ENCODE measurements around the gene PIP5K1C.

PIP5K1C gene

DNA sequence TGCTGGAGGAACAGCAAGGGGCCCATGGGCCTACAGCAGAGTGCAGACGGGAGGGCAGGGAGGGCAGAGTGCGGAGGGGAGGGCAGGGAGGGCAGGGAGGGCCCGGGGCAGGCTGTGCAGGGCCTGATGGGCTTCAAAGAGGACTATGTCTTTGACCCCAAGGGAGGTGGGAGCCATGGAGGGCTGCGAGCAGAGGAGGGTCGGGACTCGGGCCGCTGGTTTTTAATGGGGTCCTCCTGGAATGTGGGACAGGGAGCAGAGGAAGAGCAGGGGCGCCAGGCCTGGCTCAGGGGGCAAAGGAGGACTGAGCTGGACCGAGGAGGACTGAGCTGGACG is 3.6 kb downstream of the PIP5K1C start:
- no peak overlapping the region for H3K27ac ChIP-seq
- TF ChIP-seq, protein P1, sequence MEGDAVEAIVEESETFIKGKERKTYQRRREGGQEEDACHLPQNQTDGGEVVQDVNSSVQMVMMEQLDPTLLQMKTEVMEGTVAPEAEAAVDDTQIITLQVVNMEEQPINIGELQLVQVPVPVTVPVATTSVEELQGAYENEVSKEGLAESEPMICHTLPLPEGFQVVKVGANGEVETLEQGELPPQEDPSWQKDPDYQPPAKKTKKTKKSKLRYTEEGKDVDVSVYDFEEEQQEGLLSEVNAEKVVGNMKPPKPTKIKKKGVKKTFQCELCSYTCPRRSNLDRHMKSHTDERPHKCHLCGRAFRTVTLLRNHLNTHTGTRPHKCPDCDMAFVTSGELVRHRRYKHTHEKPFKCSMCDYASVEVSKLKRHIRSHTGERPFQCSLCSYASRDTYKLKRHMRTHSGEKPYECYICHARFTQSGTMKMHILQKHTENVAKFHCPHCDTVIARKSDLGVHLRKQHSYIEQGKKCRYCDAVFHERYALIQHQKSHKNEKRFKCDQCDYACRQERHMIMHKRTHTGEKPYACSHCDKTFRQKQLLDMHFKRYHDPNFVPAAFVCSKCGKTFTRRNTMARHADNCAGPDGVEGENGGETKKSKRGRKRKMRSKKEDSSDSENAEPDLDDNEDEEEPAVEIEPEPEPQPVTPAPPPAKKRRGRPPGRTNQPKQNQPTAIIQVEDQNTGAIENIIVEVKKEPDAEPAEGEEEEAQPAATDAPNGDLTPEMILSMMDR (conservative IDR thresholded peaks at IDR 0.05), result no peak

DNA sequence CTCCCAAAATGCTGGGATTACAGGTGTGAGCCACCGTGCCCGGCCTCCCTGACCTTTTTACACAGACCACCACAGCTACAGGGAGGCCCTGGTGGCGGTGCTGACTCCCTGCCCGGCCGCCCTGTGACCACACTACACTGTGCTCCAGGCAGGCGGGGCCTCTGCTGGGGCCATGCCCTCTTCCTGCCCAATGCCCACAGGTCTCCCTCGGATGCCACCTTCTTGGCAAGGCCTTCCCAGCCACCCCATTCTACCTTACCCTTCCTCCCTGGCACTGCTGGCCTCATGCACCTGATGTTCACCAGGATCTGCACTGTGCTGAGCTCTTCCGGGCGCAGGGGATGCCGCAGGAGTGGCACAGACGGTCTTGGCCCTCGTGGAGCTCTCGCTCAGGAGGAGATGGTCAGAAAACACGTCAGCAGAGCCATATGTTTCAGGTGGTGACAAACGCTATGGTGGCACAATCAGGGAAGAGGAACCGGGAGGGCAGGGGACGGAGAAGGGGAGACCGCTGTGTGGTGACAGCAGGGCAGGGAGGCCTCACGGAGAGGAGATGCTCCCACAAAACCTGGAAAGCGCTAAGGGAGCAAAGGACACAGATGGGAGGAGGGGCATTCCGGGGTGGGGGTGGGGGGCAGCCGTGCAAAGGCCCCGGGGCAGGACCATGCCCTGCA is 4.1 kb downstream of the PIP5K1C start:
- no peak overlapping the region for H3K27ac ChIP-seq

DNA sequence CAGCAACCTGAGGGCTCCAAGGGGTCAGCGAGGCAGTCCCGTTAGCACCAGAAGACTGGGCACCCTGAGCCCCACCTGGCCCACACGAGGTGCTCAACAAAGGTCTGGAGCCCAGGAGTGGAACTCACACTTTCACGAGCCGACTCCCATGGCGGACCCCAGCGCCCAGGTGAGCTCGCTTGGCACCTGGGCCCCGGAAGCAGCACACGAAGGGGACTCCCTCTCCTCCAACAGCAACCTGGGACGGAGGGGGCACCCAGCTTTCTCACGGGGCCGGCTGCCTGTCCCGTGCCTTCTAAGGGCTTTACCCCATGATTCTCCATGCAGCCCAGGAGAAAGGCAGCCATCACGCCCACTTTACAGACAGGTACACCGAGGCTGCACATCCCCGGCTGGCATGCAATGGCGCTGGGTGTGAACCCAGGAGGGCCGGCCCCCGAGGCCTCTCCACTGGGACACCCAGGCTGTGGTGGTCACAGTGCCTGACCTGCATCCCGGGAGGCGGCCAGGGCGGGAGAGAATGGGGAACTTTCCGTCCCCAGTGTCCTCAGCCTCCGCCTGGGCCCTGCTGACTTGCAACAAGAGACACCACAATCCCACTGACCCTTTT is 5.0 kb downstream of the PIP5K1C start:
- TF ChIP-seq, protein P1 (conservative IDR thresholded peaks at IDR 0.05), result no peak
- H3K27ac ChIP-seq, result no peak overlapping the region

More for the DNA sequence above, 4.1 kb downstream of the PIP5K1C start:
- TF ChIP-seq, protein P1 (conservative IDR thresholded peaks at IDR 0.05), result no peak

DNA sequence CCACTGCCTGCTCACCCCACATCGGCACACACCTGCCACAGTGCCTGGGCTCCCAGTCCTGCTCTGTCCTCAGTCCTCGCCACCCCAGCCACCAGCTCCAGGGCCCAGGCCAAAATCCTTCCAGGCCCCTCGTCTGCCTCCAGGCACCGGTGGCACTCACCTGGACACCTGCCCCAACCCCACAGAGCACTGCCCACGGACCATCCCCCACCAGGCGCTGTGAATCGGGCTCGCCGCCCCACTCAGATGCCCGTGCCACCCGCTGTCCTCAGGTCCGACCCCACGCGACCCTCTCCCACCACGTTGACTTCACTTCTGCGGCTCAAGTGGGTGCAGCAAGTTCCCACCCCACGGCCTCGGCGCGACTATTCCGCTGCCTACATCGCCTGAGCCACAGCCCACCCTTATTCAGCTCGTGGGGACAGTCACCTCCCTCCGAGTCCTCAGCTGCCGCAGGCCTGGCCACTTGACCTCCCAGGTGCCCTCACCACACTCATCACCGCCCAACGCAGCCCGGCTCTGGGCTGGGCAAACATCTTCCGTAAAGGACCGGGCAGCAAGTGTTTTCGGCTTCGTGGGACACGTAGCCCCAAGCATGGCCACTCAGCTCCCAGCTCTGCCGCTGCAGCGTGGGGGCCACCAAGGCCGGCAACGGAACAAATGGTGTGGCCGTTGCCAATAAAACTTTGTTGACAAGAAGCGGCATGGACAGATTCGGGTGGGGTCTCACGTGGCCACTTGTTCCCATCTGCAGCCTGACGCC is 5.7 kb downstream of the PIP5K1C start:
- TF ChIP-seq, protein P1 (conservative IDR thresholded peaks at IDR 0.05), result no peak
- H3K27ac ChIP-seq, result no peak overlapping the region

DNA sequence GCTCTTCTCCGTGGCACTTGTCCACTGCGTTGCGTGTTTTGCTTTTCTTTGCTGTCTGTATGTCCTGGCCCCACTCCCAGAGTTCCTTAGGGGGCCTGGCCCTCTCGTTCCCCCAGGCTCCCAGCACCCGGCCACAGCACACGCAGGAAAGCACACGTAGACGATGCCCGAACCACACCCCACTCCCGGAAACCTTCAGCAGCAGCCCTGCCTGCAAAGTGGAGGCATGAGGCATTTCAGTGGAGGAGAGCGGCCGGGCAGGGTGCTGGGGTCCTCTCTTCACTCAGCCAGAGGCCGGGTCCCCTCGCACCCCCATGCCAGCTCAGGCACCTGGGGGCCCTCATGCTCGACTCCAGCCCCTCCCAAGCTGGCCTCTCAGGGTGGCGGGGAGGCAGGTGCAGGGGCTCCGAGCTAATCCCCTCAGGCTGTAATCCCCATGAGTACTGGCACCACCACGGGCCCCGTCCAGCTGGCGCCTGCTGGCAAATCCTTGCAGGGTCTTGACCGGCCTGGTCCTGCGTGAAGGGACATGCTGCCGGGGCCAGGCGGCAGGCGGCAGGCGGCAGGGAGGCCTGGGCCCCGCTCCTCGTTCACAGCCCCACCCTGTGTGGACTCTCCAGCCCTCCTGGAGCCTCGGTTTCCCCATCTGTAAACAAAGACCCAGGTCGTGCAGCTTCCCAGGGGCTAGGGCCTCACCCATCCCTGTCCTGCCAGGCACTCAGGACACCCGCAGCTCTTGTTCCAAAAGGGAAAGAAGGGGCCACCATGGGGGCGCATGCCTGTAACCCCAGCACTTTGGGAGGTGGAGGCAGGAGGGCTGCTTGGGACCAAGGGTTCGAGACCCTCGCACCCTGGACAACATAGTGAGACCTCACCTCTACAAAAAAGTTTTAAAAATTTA is 7.0 kb downstream of the PIP5K1C start:
- H3K27ac ChIP-seq, result no peak overlapping the region
- TF ChIP-seq, protein P1 (conservative IDR thresholded peaks at IDR 0.05), result no peak

DNA sequence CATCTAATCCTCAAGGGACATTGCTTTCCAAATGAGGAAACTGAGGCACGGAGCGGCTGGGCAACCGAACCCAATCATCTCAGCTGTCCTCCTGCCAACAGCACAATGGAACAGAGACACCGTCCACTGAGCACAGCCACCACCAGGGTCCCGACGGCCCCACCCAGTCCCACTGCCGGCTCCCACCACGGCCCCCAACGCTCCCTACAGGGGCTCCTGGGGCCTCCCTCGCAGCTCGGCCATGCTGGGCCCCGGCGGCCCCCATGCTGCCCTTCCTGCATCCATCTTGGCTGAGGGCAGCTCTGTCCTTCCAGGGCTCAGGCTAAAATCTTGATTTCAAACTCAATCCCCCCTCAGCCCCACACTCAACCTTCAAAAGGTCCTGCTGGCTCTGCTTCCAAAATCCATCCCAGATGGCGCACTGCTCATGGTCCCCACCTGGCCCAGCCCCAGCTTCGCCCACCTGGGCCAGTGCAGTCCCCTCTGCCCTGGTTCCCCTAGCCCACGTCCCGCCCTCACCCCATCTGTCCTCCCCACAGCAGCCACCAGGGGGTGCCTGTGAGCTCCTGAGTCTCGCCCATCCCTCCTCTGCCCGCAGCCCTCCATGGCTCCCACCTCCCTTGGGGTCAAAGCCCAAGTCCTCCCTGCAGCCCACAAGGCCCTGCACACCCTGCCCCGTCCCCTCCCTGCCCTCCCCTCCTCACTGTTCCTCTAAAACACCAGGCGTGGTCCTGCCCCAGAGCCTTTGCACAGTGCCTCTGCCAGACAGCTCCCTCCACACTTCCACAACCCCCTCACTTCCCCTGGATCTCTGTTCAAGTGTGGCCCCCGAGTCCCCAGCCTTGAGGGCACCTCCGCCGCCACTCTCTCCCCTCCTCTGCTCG is 7.9 kb downstream of the PIP5K1C start:
- TF ChIP-seq, protein P1 (conservative IDR thresholded peaks at IDR 0.05), result peak; percentile 58
- H3K27ac ChIP-seq, result no peak overlapping the region

All from VCaP (cell line).